A673 (cell line): ENCODE measurements around the gene TAP1. TPM values are rescaled to one million over a fixed set of nuclear protein-coding genes. Genes with fewer than 3 reads are reported as not detected.

ENCODE experiments used
- BruUV-seq: library from RNA; stranded (reverse); fragments of 400-500 nt; replicated peaks from 2 replicates; lab custom pipeline; 2021; lab: Mats Ljungman, UMichigan
- CTCF ChIA-PET: fragments of 300-600 bp; sonication (Branson Sonifier 250); formaldehyde crosslinking; loops from one replicate; lab custom pipeline; 2022; ENCODE audit warnings: antibody characterized with exemption; lab: Charles Lee
- POLR2A ChIA-PET: fragments of 300-600 bp; sonication (Branson Sonifier 250); formaldehyde crosslinking; loops from one replicate; lab custom pipeline; 2022; ENCODE audit warnings: antibody characterized with exemption; ENCODE audit not compliant: low non-redundant PET; lab: Charles Lee
- DNase-seq: peaks from one replicate; pipeline ENCODE4 v3.0.0-alpha.2; 2015; ENCODE audit warnings: low spot score
- H3K27ac ChIP-seq: fragments of 200-600 bp; sonication (generic); 2 replicates; pipeline ENCODE4 v1.5.1; 2016; ENCODE audit warnings: mixed run types, low read depth, mild to moderate bottlenecking, mixed read lengths, antibody characterized with exemption, low read length; ENCODE audit not compliant: poor library complexity, severe bottlenecking
- H3K27me3 ChIP-seq: fragments of 200-600 bp; sonication (generic); replicated peaks from 2 replicates; pipeline ENCODE4 v1.6.1; 2017; ENCODE audit warnings: mixed run types, low read depth, mild to moderate bottlenecking, mixed read lengths, antibody characterized with exemption, low read length; ENCODE audit not compliant: insufficient read depth, poor library complexity
- H3K36me3 ChIP-seq: fragments of 200-600 bp; sonication (generic); 2 replicates; pipeline ENCODE4 v1.6.1; 2016; ENCODE audit warnings: mixed run types, mild to moderate bottlenecking, mixed read lengths, antibody characterized with exemption, low read length; ENCODE audit not compliant: insufficient read depth, poor library complexity, severe bottlenecking
- H3K4me1 ChIP-seq: fragments of 200-600 bp; sonication (generic); 2 replicates; pipeline ENCODE4 v1.6.1; 2017; ENCODE audit warnings: mixed run types, mild to moderate bottlenecking, mixed read lengths, antibody characterized with exemption, low read length; ENCODE audit not compliant: insufficient read depth, poor library complexity, severe bottlenecking
- H3K4me3 ChIP-seq: fragments of 200-600 bp; sonication (generic); 2 replicates; pipeline ENCODE4 v1.5.1; 2016; ENCODE audit warnings: low read depth, mixed run types, mild to moderate bottlenecking, mixed read lengths, low read length; ENCODE audit not compliant: poor library complexity, severe bottlenecking
- H3K9me3 ChIP-seq: fragments of 200-600 bp; sonication (generic); 2 replicates; pipeline ENCODE4 v1.6.1; 2016; ENCODE audit warnings: mixed run types, low read depth, mild to moderate bottlenecking, mixed read lengths, antibody characterized with exemption, low read length; ENCODE audit not compliant: poor library complexity, severe bottlenecking
- EZH2 ChIP-seq: fragments of 200-600 bp; sonication (generic); IDR thresholded peaks from 2 replicates; pipeline ENCODE4 v1.6.1; 2017; ENCODE audit warnings: borderline replicate concordance, low read depth, mild to moderate bottlenecking, mixed read lengths, antibody characterized with exemption, low read length; ENCODE audit not compliant: poor library complexity, severe bottlenecking
- intact Hi-C: fragments of 100-400 bp; cut with micrococcal nuclease; formaldehyde crosslinking; loops from one replicate; pipeline ENCODE4 v1.10.0; 2022; ENCODE audit not compliant: unreplicated experiment
- total RNA-seq: library from RNA; stranded (reverse); gene quantifications from 2 replicates; pipeline ENCODE4 v1.2.3, GENCODE V29; 2021
- TF ChIP-seq, protein P1 (sequence below): fragments of 300-800, 200-600 bp; sonication (generic); conservative IDR thresholded peaks from 2 replicates; pipeline ENCODE4 v1.5.1; 2017; ENCODE audit warnings: low read depth, mild to moderate bottlenecking, antibody characterized with exemption, low read length, moderate library complexity, mixed read lengths

Gene TAP1
- total RNA-seq, 1 experiment from 2014 or later: 12.3 TPM

DNA sequence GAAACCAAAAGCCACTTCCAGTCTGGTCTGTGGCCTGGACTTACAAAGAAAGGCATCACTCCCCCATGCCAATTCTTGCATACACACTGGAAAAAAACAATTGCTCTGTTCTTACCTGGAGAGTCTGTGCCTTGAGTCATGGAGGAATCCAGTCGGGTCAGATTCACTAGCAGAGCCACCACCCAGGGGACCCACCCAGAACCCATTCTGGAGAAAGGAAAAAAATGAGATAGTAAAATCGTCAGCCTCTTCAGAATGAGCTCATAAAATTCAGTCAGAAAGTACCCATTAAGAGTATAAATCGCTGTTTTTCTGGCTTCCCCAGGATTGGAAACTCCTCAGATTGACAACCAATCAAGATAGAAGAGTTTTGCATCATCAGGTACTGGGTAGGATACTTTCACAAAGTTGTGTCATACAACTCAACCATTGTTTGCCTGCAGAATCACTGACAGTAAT, 36.7 kb downstream of the TAP1 start, which contains the start of gene HLA-DOB:
Gene HLA-DOB (minus strand): TSS at position 257 of the 459 bp plus-strand sequence. CDS start 51 bp downstream, at position 206.
- H3K4me3 ChIP-seq: no peak within 1 kb of the TSS
- no peaks in the 10 kb centered on the region for H3K4me1 ChIP-seq
- ChIA-PET POLR2A (no interaction called here), CTCF (no interaction called here)
- no peak within 1 kb of the TSS for H3K27ac ChIP-seq
- BruUV-seq: no TSS peak
- H3K9me3 ChIP-seq: no peaks in the 10 kb centered on the region
- no peaks in the 10 kb centered on the region for H3K27me3 ChIP-seq
- intact Hi-C loops: no loop called here
- TF ChIP-seq EZH2: no peak
- peak; percentile 37 for DNase-seq
- no peaks in the 10 kb centered on the region for H3K36me3 ChIP-seq

DNA sequence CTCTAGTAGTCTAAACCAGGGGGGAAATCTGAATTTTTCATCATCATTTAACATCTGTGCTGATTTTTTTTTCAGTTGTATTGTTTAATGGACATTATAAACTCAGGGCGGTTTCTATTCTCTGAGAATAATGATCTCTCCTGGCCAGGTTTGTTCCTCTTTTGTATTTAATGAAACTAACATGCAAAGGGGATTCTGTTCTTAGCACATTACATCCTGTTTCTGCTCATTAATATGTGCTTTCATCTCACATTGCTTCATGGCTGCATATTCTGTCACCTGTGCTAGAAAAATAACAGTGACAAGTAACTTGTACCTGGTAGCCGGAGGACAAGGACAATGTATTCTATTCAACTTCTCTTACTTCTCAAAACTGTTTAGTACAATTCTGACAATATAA, 37.5 kb downstream of the TAP1 start:
- CTCF ChIA-PET: no interaction called here
- POLR2A ChIA-PET: no interaction called here
- TF ChIP-seq, protein P1, sequence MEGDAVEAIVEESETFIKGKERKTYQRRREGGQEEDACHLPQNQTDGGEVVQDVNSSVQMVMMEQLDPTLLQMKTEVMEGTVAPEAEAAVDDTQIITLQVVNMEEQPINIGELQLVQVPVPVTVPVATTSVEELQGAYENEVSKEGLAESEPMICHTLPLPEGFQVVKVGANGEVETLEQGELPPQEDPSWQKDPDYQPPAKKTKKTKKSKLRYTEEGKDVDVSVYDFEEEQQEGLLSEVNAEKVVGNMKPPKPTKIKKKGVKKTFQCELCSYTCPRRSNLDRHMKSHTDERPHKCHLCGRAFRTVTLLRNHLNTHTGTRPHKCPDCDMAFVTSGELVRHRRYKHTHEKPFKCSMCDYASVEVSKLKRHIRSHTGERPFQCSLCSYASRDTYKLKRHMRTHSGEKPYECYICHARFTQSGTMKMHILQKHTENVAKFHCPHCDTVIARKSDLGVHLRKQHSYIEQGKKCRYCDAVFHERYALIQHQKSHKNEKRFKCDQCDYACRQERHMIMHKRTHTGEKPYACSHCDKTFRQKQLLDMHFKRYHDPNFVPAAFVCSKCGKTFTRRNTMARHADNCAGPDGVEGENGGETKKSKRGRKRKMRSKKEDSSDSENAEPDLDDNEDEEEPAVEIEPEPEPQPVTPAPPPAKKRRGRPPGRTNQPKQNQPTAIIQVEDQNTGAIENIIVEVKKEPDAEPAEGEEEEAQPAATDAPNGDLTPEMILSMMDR: no peak
- no peak for TF ChIP-seq EZH2

GRCh38 chr6:32815115-32815514, 38.4 kb downstream of the TAP1 start:
- Histone ChIP-seq H3K27ac (no peak overlapping the region), H3K4me1 (no peaks in the 10 kb centered on the region), H3K36me3 (no peaks in the 10 kb centered on the region), H3K4me3 (no peak overlapping the region), H3K27me3 (no peaks in the 10 kb centered on the region), H3K9me3 (no peaks in the 10 kb centered on the region)
- ChIA-PET CTCF (no interaction called here), POLR2A (no interaction called here)
- BruUV-seq: no TSS peak
- intact Hi-C loops: no loop called here
- no peak for TF ChIP-seq EZH2
- TF ChIP-seq, protein P1: no peak
- no peak for DNase-seq

More for the DNA sequence above, 37.5 kb downstream of the TAP1 start:
- H3K4me3 ChIP-seq: no peak overlapping the region
- H3K27me3 ChIP-seq: no peaks in the 10 kb centered on the region
- no peaks in the 10 kb centered on the region for H3K4me1 ChIP-seq
- H3K9me3 ChIP-seq: no peaks in the 10 kb centered on the region
- no peak overlapping the region for H3K27ac ChIP-seq
- no peak for DNase-seq
- intact Hi-C loops: no loop called here
- no peaks in the 10 kb centered on the region for H3K36me3 ChIP-seq
- BruUV-seq: no TSS peak

DNA sequence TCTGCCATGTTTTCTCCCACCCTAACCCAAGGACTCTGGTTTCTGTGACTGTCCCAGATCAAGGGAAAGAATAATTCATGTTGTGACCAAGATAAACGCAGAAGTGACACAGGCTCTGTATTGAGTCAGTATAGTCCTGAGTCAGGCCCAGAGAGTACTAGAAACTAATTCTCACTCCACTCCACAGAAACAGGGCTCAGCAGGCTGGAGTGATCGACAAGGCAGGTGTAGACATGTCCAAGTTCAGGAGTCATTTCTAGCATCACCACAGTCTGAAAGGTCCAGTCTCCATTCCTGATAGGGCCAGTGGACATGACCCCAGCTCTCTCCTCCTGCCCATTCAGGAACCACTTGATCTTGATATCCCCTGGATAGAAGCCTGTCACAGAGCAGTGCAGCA, 39.4 kb downstream of the TAP1 start:
- Histone ChIP-seq H3K36me3 (no peaks in the 10 kb centered on the region), H3K27me3 (no peaks in the 10 kb centered on the region), H3K4me3 (no peak overlapping the region), H3K4me1 (no peaks in the 10 kb centered on the region), H3K9me3 (no peaks in the 10 kb centered on the region), H3K27ac (no peak overlapping the region)
- DNase-seq: no peak
- no TSS peak for BruUV-seq
- ChIA-PET POLR2A (no interaction called here), CTCF (no interaction called here)
- intact Hi-C loops: no loop called here
- TF ChIP-seq, protein P1: no peak
- TF ChIP-seq EZH2: no peak
